Measurements from ENCODE around the gene MAGOH. TPM values are rescaled to one million over a fixed set of nuclear protein-coding genes. Genes with fewer than 3 reads are reported as not detected.
A peak's percentile ranks its signal among the peaks of the same experiment; 100 is the strongest.
"Not testable (repeated sequence)": the region's sequence is repeated elsewhere in the genome, so short reads cannot be mapped to it uniquely, and the experiment has no call there.

MAGOH gene
- total RNA-seq, 1 donor from 2014 or later: 33.4 TPM

DNA sequence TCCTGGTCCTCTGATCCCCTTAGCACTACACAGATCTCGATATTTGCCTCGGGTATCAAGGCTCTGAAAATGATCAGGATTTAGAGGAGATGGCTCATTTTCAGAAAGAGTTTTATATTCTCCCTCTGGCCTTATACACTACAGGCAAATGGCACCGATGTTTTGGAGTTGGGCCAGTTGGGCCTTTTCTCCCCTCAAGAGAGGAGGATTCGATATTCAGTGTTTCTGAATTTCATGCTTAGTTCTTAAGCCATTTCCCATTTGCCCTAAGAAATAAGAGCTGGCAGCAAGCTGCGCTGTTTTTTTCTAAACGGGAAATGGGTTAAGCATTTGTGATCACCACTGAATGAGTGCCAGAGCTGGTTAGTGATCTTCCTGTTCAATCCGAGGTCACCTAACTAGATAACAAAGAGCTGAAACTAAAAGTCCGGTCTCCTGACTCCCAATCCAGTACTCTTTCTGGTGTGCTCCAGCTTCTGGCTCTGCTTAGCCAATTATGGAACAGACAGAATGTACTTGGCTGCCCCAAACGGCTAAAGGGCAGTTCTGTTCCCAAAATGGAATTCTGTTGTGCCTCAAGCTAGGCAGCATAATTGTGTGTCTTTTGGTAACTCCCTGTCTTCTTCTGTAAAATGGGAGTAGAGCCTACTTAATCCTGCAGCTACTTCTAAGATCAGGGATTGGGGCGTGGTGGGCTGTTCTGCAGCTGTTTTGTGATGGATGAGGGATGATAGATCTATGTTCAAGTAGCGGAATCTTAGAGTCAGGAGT is 42.9 kb downstream of the MAGOH start:
- Histone ChIP-seq H3K27me3 (ENCODE audit: control insufficient read depth in 3 of 3, insufficient read depth in 3 of 3, low read length in 3 of 3) (no peaks in the 10 kb centered on the region), H3K9ac (ENCODE audit: low read depth in 1 of 3, low read length in 3 of 3) (peak overlapping the region in 1 of 3 donors; percentile 94), H3K27ac (ENCODE audit: low read depth, low read length) (peak overlapping the region; percentile 97), H3K36me3 (ENCODE audit: control insufficient read depth in 3 of 3, insufficient read depth in 3 of 3, low read length in 3 of 3) (no peaks in the 10 kb centered on the region), H3K4me1 (ENCODE audit: control insufficient read depth in 3 of 3, insufficient read depth in 3 of 3, low read length in 3 of 3) (peaks cover 26 to 30% (median 28%) of the 10 kb centered on the region in 3 donors), H3K4me3 (ENCODE audit: low read length in 3 of 3) (peak overlapping the region; percentile 67 to 89 (median 87)), H3K9me3 (ENCODE audit: control insufficient read depth in 3 of 3, low read length in 3 of 3) (no peaks in the 10 kb centered on the region)

DNA sequence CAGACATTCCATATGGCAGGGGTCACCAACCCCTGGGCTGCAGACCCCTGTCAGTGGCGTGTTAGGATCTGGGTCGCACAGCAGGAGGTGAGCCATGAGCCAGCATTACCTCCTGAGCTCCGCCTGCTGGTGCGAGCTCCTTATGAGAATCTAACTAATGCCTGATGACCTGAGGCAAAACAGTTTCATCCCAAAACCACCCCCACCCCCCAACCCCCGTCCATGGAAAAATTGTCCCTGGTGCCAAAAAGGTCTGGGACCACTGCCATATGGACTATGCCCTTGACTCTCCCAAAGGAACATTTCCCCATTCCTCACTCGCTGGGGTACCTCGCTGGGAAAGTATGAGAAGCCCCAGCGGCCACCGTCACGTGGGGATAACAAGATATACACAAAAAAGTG is 48.1 kb downstream of the MAGOH start:
- Histone ChIP-seq H3K4me3 (ENCODE audit: low read length in 3 of 3) (no peak overlapping the region), H3K4me1 (ENCODE audit: control insufficient read depth in 3 of 3, insufficient read depth in 3 of 3, low read length in 3 of 3) (peaks cover 0 to 1% (median 0%) of the 10 kb centered on the region in 3 donors), H3K9ac (ENCODE audit: low read depth in 1 of 3, low read length in 3 of 3) (no peak overlapping the region), H3K27me3 (ENCODE audit: control insufficient read depth in 3 of 3, insufficient read depth in 3 of 3, low read length in 3 of 3) (no peaks in the 10 kb centered on the region), H3K9me3 (ENCODE audit: control insufficient read depth in 3 of 3, low read length in 3 of 3) (no peaks in the 10 kb centered on the region), H3K27ac (ENCODE audit: low read depth, low read length) (no peak overlapping the region), H3K36me3 (ENCODE audit: control insufficient read depth in 3 of 3, insufficient read depth in 3 of 3, low read length in 3 of 3) (no peaks in the 10 kb centered on the region)

DNA sequence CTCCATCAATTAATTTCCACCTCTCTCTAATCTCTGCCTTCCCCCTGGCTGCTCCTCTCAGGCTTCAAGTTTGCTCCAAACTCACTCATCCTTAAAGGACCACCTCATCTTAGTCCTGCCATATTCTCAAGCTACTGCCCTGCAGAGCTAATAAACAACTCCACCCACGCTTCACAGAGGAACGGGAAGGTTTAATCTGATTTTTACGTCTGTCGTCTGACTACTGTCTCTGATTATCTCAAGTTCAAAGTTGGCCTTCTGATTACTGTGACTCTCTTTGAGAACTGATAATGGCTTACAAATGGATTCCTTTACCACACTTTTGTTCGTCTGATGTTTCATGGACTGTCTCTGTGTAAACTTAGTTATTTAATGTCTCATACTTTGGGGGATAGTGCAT is 49.3 kb downstream of the MAGOH start:
- Histone ChIP-seq H3K4me3 (ENCODE audit: low read length in 3 of 3) (no peak overlapping the region), H3K36me3 (ENCODE audit: control insufficient read depth in 3 of 3, insufficient read depth in 3 of 3, low read length in 3 of 3) (no peaks in the 10 kb centered on the region), H3K27me3 (ENCODE audit: control insufficient read depth in 3 of 3, insufficient read depth in 3 of 3, low read length in 3 of 3) (no peaks in the 10 kb centered on the region), H3K9me3 (ENCODE audit: control insufficient read depth in 3 of 3, low read length in 3 of 3) (no peaks in the 10 kb centered on the region), H3K27ac (ENCODE audit: low read depth, low read length) (no peak overlapping the region), H3K4me1 (ENCODE audit: control insufficient read depth in 3 of 3, insufficient read depth in 3 of 3, low read length in 3 of 3) (no peaks in the 10 kb centered on the region), H3K9ac (ENCODE audit: low read depth in 1 of 3, low read length in 3 of 3) (no peak overlapping the region)

DNA sequence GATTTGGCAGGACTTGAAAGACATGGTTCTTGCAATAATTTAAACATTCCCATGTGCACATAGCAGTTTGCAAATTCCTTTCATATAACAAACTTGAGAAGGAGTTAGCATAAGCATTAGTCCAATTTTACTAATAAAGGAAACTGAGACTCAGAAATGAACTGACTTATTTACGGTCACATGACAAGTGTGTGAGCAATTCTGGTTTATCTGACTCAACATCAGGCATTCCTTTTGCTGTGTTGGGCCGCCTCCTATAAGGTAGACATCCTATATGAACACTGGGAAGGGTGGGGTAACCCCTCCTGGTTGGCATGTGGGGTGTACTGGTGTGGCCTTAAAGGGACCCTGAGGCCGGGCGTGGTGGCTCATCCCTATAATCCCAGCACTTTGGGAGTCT is 50.2 kb downstream of the MAGOH start:
- Histone ChIP-seq H3K4me1 (ENCODE audit: control insufficient read depth in 3 of 3, insufficient read depth in 3 of 3, low read length in 3 of 3) (no peaks in the 10 kb centered on the region), H3K27ac (ENCODE audit: low read depth, low read length) (no peak overlapping the region), H3K9ac (ENCODE audit: low read depth in 1 of 3, low read length in 3 of 3) (no peak overlapping the region), H3K27me3 (ENCODE audit: control insufficient read depth in 3 of 3, insufficient read depth in 3 of 3, low read length in 3 of 3) (no peaks in the 10 kb centered on the region), H3K4me3 (ENCODE audit: low read length in 3 of 3) (no peak overlapping the region), H3K9me3 (ENCODE audit: control insufficient read depth in 3 of 3, low read length in 3 of 3) (no peaks in the 10 kb centered on the region), H3K36me3 (ENCODE audit: control insufficient read depth in 3 of 3, insufficient read depth in 3 of 3, low read length in 3 of 3) (no peaks in the 10 kb centered on the region)

DNA sequence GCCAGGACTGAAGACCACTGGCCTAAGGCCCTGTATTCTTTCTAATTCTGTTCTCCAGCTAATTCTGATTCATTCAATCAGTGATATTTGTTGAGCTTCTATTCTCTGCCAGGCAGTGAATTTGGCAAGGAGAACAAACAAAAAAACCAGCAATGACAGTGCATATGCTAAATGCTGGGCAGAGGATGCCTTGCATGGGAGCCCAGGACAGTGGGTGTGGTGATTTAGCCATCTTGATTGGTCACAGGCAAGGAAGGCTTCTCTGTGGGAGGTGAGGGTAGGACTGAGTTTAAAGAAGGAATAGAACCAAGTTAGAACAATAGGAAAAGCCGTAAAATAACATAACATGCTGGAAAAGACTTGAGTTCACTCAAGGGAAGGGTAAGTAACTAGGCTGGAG is 50.9 kb downstream of the MAGOH start:
- no peaks in the 10 kb centered on the region for H3K4me1 ChIP-seq (ENCODE audit: control insufficient read depth in 3 of 3, insufficient read depth in 3 of 3, low read length in 3 of 3)
- H3K9me3 ChIP-seq (ENCODE audit: control insufficient read depth in 3 of 3, low read length in 3 of 3): no peaks in the 10 kb centered on the region
- no peak overlapping the region for H3K4me3 ChIP-seq (ENCODE audit: low read length in 3 of 3)
- H3K27ac ChIP-seq (ENCODE audit: low read depth, low read length): no peak overlapping the region
- no peaks in the 10 kb centered on the region for H3K36me3 ChIP-seq (ENCODE audit: control insufficient read depth in 3 of 3, insufficient read depth in 3 of 3, low read length in 3 of 3)
- H3K9ac ChIP-seq (ENCODE audit: low read depth in 1 of 3, low read length in 3 of 3): no peak overlapping the region
- no peaks in the 10 kb centered on the region for H3K27me3 ChIP-seq (ENCODE audit: control insufficient read depth in 3 of 3, insufficient read depth in 3 of 3, low read length in 3 of 3)

DNA sequence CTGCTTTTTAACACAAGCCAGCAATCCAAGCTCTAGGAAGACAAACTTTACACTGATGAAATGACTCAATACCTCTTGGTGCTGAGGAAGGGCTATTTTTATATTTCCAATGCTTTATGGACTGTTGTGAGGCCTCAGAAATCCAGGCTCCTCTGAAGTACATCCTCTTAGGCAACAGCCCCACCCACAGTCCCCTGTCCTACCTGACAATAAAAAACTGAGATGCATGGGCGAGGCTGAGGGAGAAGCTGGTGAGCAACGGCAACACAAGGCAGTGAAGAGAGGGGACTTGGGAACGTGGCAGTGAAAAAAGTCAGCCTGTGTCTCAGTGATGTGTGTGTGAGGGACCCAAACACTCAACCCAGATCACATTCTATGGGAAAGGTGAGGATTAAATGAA is 51.8 kb downstream of the MAGOH start:
- H3K4me3 ChIP-seq (ENCODE audit: low read length in 3 of 3): no peak overlapping the region
- H3K9me3 ChIP-seq (ENCODE audit: control insufficient read depth in 3 of 3, low read length in 3 of 3): no peaks in the 10 kb centered on the region
- no peak overlapping the region for H3K9ac ChIP-seq (ENCODE audit: low read depth in 1 of 3, low read length in 3 of 3)
- peaks cover 0 to 3% (median 3%) of the 10 kb centered on the region in 3 donors for H3K4me1 ChIP-seq (ENCODE audit: control insufficient read depth in 3 of 3, insufficient read depth in 3 of 3, low read length in 3 of 3)
- H3K36me3 ChIP-seq (ENCODE audit: control insufficient read depth in 3 of 3, insufficient read depth in 3 of 3, low read length in 3 of 3): no peaks in the 10 kb centered on the region
- no peak overlapping the region for H3K27ac ChIP-seq (ENCODE audit: low read depth, low read length)
- no peaks in the 10 kb centered on the region for H3K27me3 ChIP-seq (ENCODE audit: control insufficient read depth in 3 of 3, insufficient read depth in 3 of 3, low read length in 3 of 3)

DNA sequence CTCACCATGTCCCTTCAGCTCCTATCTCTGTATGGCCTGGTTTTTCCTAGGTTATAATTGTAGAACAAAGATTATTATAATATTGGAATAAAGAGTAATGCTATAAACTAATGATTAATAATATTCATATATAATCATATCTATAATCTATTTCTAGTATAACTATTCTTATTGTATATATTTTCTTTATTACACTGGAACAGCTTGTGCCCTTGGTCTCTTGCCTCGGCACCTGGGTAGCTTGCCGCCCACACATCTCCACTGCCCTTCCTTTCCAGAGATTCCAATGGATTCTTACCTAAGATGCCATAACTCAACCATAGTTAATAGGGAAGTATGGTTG is 52.4 kb downstream of the MAGOH start:
- H3K4me1 ChIP-seq (ENCODE audit: control insufficient read depth in 3 of 3, insufficient read depth in 3 of 3, low read length in 3 of 3); H3K27ac ChIP-seq (ENCODE audit: low read depth, low read length): not testable (repeated sequence)

DNA sequence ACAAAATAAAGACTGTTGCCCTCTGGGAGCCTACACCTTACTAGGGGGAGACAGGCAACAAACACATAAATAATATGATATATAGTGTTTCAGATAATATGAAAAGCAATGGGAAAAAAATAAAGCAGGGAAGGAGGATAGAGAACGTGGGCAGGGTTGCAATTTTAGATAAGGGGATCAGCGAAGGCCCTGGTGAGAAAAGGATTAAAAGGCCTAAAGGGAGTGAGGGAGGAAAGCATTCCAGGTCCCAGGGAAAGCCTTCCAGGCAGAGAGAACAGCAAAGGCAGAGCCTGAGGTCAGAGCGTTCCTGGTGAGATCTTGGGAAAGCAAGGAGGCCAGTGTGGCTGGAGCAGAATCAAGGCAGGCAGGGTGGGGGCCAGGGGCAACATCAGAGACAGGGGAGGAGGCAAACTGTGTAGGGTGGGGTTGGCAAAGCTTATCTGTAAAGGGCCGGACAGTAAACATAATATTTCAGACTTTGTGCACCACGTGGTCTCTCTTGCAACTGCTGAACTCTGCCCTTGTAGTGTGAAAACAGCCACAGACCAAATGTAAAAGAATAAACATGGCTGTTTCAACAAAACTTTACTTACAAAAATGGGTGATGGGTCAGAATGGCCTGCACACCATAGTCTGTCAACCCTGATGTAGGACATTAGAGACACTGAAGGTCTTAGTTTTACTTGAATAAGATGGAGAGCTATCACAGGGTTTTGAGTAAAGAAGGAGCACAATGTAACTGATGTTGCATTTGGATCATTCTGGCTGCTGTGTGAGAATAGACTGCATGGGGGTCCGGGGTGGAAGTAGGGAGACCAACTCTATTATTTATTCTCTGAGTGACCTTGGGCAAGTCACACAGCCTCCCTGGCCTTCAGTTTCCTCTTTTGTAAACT is 55.0 kb downstream of the MAGOH start:
- H3K9me3 ChIP-seq (ENCODE audit: control insufficient read depth in 3 of 3, low read length in 3 of 3): no peaks in the 10 kb centered on the region
- H3K27ac ChIP-seq (ENCODE audit: low read depth, low read length): no peak overlapping the region
- H3K9ac ChIP-seq (ENCODE audit: low read depth in 1 of 3, low read length in 3 of 3): no peak overlapping the region
- H3K36me3 ChIP-seq (ENCODE audit: control insufficient read depth in 3 of 3, insufficient read depth in 3 of 3, low read length in 3 of 3): no peaks in the 10 kb centered on the region
- H3K4me1 ChIP-seq (ENCODE audit: control insufficient read depth in 3 of 3, insufficient read depth in 3 of 3, low read length in 3 of 3): peaks cover 0 to 3% (median 3%) of the 10 kb centered on the region in 3 donors
- H3K4me3 ChIP-seq (ENCODE audit: low read length in 3 of 3): no peak overlapping the region
- H3K27me3 ChIP-seq (ENCODE audit: control insufficient read depth in 3 of 3, insufficient read depth in 3 of 3, low read length in 3 of 3): no peaks in the 10 kb centered on the region

More for the DNA sequence above, 52.4 kb downstream of the MAGOH start:
- H3K4me3 ChIP-seq (ENCODE audit: low read length in 3 of 3); H3K9ac ChIP-seq (ENCODE audit: low read depth in 1 of 3, low read length in 3 of 3); H3K36me3 ChIP-seq (ENCODE audit: control insufficient read depth in 3 of 3, insufficient read depth in 3 of 3, low read length in 3 of 3); H3K27me3 ChIP-seq (ENCODE audit: control insufficient read depth in 3 of 3, insufficient read depth in 3 of 3, low read length in 3 of 3); H3K9me3 ChIP-seq (ENCODE audit: control insufficient read depth in 3 of 3, low read length in 3 of 3): not testable (repeated sequence)

DNA sequence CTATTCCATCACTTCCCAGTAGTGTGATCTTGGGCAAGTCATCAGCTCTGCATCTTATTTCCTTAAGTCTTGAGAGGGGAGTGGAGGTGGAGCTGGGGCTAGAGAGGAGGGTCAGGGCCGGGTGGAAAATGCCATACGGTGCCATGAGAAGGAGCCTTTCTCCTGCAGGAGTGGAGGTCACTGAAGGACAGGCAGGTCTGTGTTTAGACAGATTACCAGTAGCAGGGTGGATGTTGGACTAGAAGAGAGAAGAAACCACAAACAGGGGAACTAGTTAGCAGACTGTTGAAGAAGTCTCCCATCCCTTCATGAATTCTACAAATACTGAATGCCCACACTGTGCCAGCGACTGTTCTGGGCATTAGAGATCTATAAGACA is 55.6 kb downstream of the MAGOH start:
- H3K27ac ChIP-seq (ENCODE audit: low read depth, low read length): no peak overlapping the region
- H3K36me3 ChIP-seq (ENCODE audit: control insufficient read depth in 3 of 3, insufficient read depth in 3 of 3, low read length in 3 of 3): no peaks in the 10 kb centered on the region
- H3K27me3 ChIP-seq (ENCODE audit: control insufficient read depth in 3 of 3, insufficient read depth in 3 of 3, low read length in 3 of 3): no peaks in the 10 kb centered on the region
- H3K9me3 ChIP-seq (ENCODE audit: control insufficient read depth in 3 of 3, low read length in 3 of 3): no peaks in the 10 kb centered on the region
- H3K4me1 ChIP-seq (ENCODE audit: control insufficient read depth in 3 of 3, insufficient read depth in 3 of 3, low read length in 3 of 3): peaks cover 0 to 3% (median 3%) of the 10 kb centered on the region in 3 donors
- no peak overlapping the region for H3K9ac ChIP-seq (ENCODE audit: low read depth in 1 of 3, low read length in 3 of 3)
- no peak overlapping the region for H3K4me3 ChIP-seq (ENCODE audit: low read length in 3 of 3)

DNA sequence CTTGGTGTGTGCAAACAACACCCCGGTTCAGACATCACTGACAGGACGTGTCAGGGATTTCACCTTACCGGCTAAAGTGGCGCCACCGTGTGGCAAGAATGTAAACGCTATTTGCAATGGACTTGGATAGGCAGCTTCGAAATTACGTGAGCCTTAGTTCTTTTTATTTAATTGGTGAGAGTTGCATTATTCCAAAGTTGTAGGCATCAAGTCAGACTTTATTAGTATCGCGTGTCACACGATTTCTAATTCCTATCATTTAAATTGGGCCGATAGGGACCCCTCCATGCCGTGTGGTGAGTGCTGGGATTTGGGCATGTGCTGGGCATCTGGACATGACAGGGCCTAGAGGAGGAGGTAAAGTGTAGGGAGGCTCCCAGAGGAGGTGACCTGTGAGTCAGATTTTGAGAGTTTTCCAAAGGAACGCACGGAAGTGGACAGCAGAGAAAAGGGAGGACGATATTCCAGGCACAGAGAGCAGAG is 56.2 kb downstream of the MAGOH start:
- Histone ChIP-seq H3K4me3 (ENCODE audit: low read length in 3 of 3) (no peak overlapping the region), H3K27ac (ENCODE audit: low read depth, low read length) (no peak overlapping the region), H3K4me1 (ENCODE audit: control insufficient read depth in 3 of 3, insufficient read depth in 3 of 3, low read length in 3 of 3) (peaks cover 0 to 3% (median 3%) of the 10 kb centered on the region in 3 donors), H3K9ac (ENCODE audit: low read depth in 1 of 3, low read length in 3 of 3) (no peak overlapping the region), H3K9me3 (ENCODE audit: control insufficient read depth in 3 of 3, low read length in 3 of 3) (no peaks in the 10 kb centered on the region), H3K27me3 (ENCODE audit: control insufficient read depth in 3 of 3, insufficient read depth in 3 of 3, low read length in 3 of 3) (no peaks in the 10 kb centered on the region), H3K36me3 (ENCODE audit: control insufficient read depth in 3 of 3, insufficient read depth in 3 of 3, low read length in 3 of 3) (no peaks in the 10 kb centered on the region)

Data from skeletal muscle tissue (tissue), 4 donors.